ENCODE results near the gene SMYD3. TPM values are rescaled to one million over a fixed set of nuclear protein-coding genes. Genes with fewer than 3 reads are reported as not detected.

Gene SMYD3
- total RNA-seq, 1 experiment from 2014 or later = 17.4 TPM

GRCh38 chr1:246155923-246156322 lies 351.2 kb downstream of the SMYD3 start:
- Histone ChIP-seq H3K4me3 (ENCODE audit: low read depth in 2 of 2, low read length in 2 of 2) (no peak overlapping the region), H3K27me3 (ENCODE audit: control insufficient read depth, insufficient read depth, low read length) (no peaks in the 10 kb centered on the region), H3K9me3 (ENCODE audit: control insufficient read depth, insufficient read depth, low read depth, low read length) (no peaks in the 10 kb centered on the region), H3K27ac (ENCODE audit: low read length) (no peak overlapping the region), H3K4me1 (ENCODE audit: control insufficient read depth, insufficient read depth, low read length) (no peaks in the 10 kb centered on the region), H3K36me3 (ENCODE audit: control insufficient read depth, insufficient read depth, low read length) (no peaks in the 10 kb centered on the region)
- DNase-seq (ENCODE audit: low read depth, low spot score) (no peak), ATAC-seq (no peak)
- in situ Hi-C loops (cut with HindIII; ENCODE audit: low pct_unique_long_range_greater_than_20kb, low sequenced_read_pairs) = no loop called here
- POLR2A ChIA-PET = interaction anchor here (0.5 kb wide), 1 partner anchor 681 kb away, joined by 4 read pairs; no protein-coding TSS in a partner anchor
- CTCF ChIA-PET = no interaction called here
- TF ChIP-seq CTCF (IDR thresholded peaks at IDR 0.05) (no peak), TCF7L2 (IDR thresholded peaks at IDR 0.05; ENCODE audit: low read depth, low read length) (no peak), POLR2AphosphoS5 (IDR thresholded peaks at IDR 0.05; ENCODE audit: low read depth, low read length) (no peak), REST (IDR thresholded peaks at IDR 0.05; ENCODE audit: insufficient read depth in 1 of 2, low read depth in 2 of 2, low read length in 1 of 2) (no peak), SIN3A (IDR thresholded peaks at IDR 0.05; ENCODE audit: borderline replicate concordance, insufficient read depth, low read depth, low read length) (no peak)
- intact Hi-C loops (cut with micrococcal nuclease; ENCODE audit: unreplicated experiment) = no loop called here
- no TSS peak for BruUV-seq (replicated peaks)

- Histone ChIP-seq H3K27ac (ENCODE audit: low read length) (no peak overlapping the region), H3K27me3 (ENCODE audit: control insufficient read depth, insufficient read depth, low read length) (no peaks in the 10 kb centered on the region), H3K36me3 (ENCODE audit: control insufficient read depth, insufficient read depth, low read length) (no peaks in the 10 kb centered on the region), H3K4me1 (ENCODE audit: control insufficient read depth, insufficient read depth, low read length) (no peaks in the 10 kb centered on the region), H3K4me3 (ENCODE audit: low read depth in 2 of 2, low read length in 2 of 2) (no peak overlapping the region), H3K9me3 (ENCODE audit: control insufficient read depth, insufficient read depth, low read depth, low read length) (no peaks in the 10 kb centered on the region; the same call in 1 of the 2 replicates)
- ChIA-PET CTCF (no interaction called here), POLR2A (no interaction called here)
- no peak for TF ChIP-seq REST (IDR thresholded peaks at IDR 0.05; ENCODE audit: insufficient read depth in 1 of 2, low read depth in 2 of 2, low read length in 1 of 2)
- no TSS peak for BruUV-seq (replicated peaks)
- in situ Hi-C loops (cut with HindIII; ENCODE audit: low pct_unique_long_range_greater_than_20kb, low sequenced_read_pairs) = no loop called here
- ATAC-seq = no peak
- DNase-seq (ENCODE audit: low read depth, low spot score) = no peak
- intact Hi-C loops (cut with micrococcal nuclease; ENCODE audit: unreplicated experiment) = no loop called here
These were observed 353.3 kb downstream of the SMYD3 start for GRCh38 chr1:246153796-246154212.

Measured in Panc1 (cell line).